Measurements from ENCODE around the gene NUCKS1. TPM values are rescaled to one million over a fixed set of nuclear protein-coding genes. Genes with fewer than 3 reads are reported as not detected.

The NUCKS1 gene
- total RNA-seq, 1 experiment from 2014 or later = 427 TPM

GRCh38 chr1:205715628-205716027 is 34.4 kb downstream of the NUCKS1 start:
- H3K79me1 ChIP-seq (ENCODE audit: insufficient read depth, low read depth, low read length, poor library complexity, severe bottlenecking) = no peaks in the 10 kb centered on the region
- H3K4ac ChIP-seq (ENCODE audit: low read depth, low read length) = no peak overlapping the region
- H4K20me1 ChIP-seq (ENCODE audit: control insufficient read depth, insufficient read depth, insufficient read length) = no peaks in the 10 kb centered on the region
- no peak for TF ChIP-seq CTCF (conservative IDR thresholded peaks at IDR 0.05)
- no peak overlapping the region for H4K5ac ChIP-seq (ENCODE audit: insufficient read length, low read depth, low read length)
- H3K4me1 ChIP-seq (ENCODE audit: insufficient read depth, low read length) = no peaks in the 10 kb centered on the region
- H3K14ac ChIP-seq (ENCODE audit: insufficient read depth, low read length) = no peak overlapping the region
- no peak overlapping the region for H2BK20ac ChIP-seq (ENCODE audit: low read depth, low read length, poor library complexity, severe bottlenecking)
- WGBS (ENCODE audit: extremely low coverage, insufficient read length, low lambda C conversion rate) = no CpG with 5 or more reads among the region's 5 CpGs
- H3K23ac ChIP-seq (ENCODE audit: insufficient read length, low read depth, low read length) = no peak overlapping the region
- H3K27ac ChIP-seq (ENCODE audit: insufficient read length, low read depth, low read length) = no peak overlapping the region
- Mint-ChIP-seq H3K4me1 (peaks cover 36 to 37% of the 10 kb centered on the region in 2 experiments), H3K9me3 (no peaks in the 10 kb centered on the region), H3K27me3 (ENCODE audit: low read depth) (no peaks in the 10 kb centered on the region), H3K27ac (peak overlapping the region in 1 of 3 experiments; percentile 88; a peak in 2 of 7 replicates), H3K4me3 (no peak overlapping the region), H3K36me3 (ENCODE audit: insufficient read depth in 1 of 3, low read depth in 3 of 3) (peaks cover 26 to 58% (median 52%) of the 10 kb centered on the region in 3 experiments; a peak in 6 of 7 replicates)
- no peak overlapping the region for H3T11ph ChIP-seq (ENCODE audit: low read length)
- no peak overlapping the region for H3K56ac ChIP-seq (ENCODE audit: insufficient read length, low read depth, low read length)
- H3K9me3 ChIP-seq (ENCODE audit: control insufficient read depth, low read depth, low read length) = no peaks in the 10 kb centered on the region
- H3K9ac ChIP-seq (ENCODE audit: extremely low read depth, insufficient read length, low read length) = no peak overlapping the region
- DNase-seq = no peak
- no peak overlapping the region for H2BK12ac ChIP-seq (ENCODE audit: insufficient read length, low read depth, low read length)
- H4K91ac ChIP-seq (ENCODE audit: insufficient read length, low read depth, low read length) = no peak overlapping the region
- H2AK5ac ChIP-seq (ENCODE audit: insufficient read length, low read length) = no peak overlapping the region
- H3K18ac ChIP-seq (ENCODE audit: insufficient read length, low read depth, low read length) = no peak overlapping the region
- H2BK120ac ChIP-seq (ENCODE audit: low read depth, low read length, poor library complexity, severe bottlenecking) = no peak overlapping the region
- no peak overlapping the region for H4K8ac ChIP-seq (replicated peaks; ENCODE audit: insufficient read length, low read depth, low read length)
- H2BK5ac ChIP-seq (ENCODE audit: insufficient read length, low read length) = no peak overlapping the region
- H3K4me2 ChIP-seq (ENCODE audit: insufficient read depth, insufficient read length, low read length) = no peak overlapping the region
- H2AFZ ChIP-seq (ENCODE audit: low read length) = no peak overlapping the region
- H2BK15ac ChIP-seq (ENCODE audit: low read depth, low read length) = no peak overlapping the region
- no peaks in the 10 kb centered on the region for H3K79me2 ChIP-seq (ENCODE audit: insufficient read depth, low read length)
- H3K23me2 ChIP-seq (ENCODE audit: insufficient read length, low read depth, low read length, poor library complexity, severe bottlenecking) = no peaks in the 10 kb centered on the region
- H3K27me3 ChIP-seq (ENCODE audit: insufficient read depth, low read length) = no peaks in the 10 kb centered on the region

All from H9 (cell line).